A549 (cell line): Measurements from ENCODE around the gene KICS2. TPM values are rescaled to one million over a fixed set of nuclear protein-coding genes. Genes with fewer than 3 reads are reported as not detected.
A peak's percentile ranks its signal among the peaks of the same experiment; 100 is the strongest.

Source experiments
- ATAC-seq, 2 experiments: fragments of 200-7000 bp in 1 of 2; fragments of >200 bp in 1 of 2; cut with Nextera tagmentation in 1 of 2; cut with Tn5 transposase in 1 of 2; 3 replicates each; pipeline versions ENCODE4 v1.8.0 to v1.9.1; 2018 to 2020; ENCODE audit warnings: mild to moderate bottlenecking in 1 of 2, moderate library complexity in 1 of 2
- CTCF ChIA-PET: fragments of 300-600 bp; sonication (Branson Sonifier 250); formaldehyde crosslinking; extraction: SDS; loops from one replicate; lab custom pipeline; 2021; ENCODE audit warnings: antibody characterized with exemption, inconsistent platforms; lab: Yijun Ruan, JAX
- POLR2A ChIA-PET: fragments of 350-600 bp; formaldehyde crosslinking; extraction: SDS; loops from one replicate; lab custom pipeline; 2021; ENCODE audit warnings: antibody characterized with exemption, inconsistent platforms; lab: Yijun Ruan, JAX
- DNase-seq, 2 experiments: peaks; one replicate each; pipeline versions ENCODE4 v3.0.0 to v3.0.0-alpha.2; 2011 to 2016; ENCODE audit warnings: low read depth in 1 of 2, low spot score in 1 of 2
- FAIRE-seq: peaks from 2 replicates; lab custom pipeline; 2011; peaks lifted over from hg19 to GRCh38; lab: Jason Lieb, UNC
- H3K27ac ChIP-seq, 2 experiments: fragments of >200 bp; sonication (Bioruptor Twin); formaldehyde crosslinking; 3 replicates each; pipeline ENCODE4 v1.5.1; 2016 to 2017
- H3K4me1 ChIP-seq: fragments of >200 bp; sonication (Bioruptor Twin); formaldehyde crosslinking; 3 replicates; pipeline ENCODE4 v1.6.1; 2016
- H3K4me2 ChIP-seq: fragments of >200 bp; sonication (Bioruptor Twin); formaldehyde crosslinking; 3 replicates; pipeline ENCODE4 v1.6.1; 2016
- H3K4me3 ChIP-seq: fragments of >200 bp; sonication (Bioruptor Twin); formaldehyde crosslinking; 3 replicates; pipeline ENCODE4 v1.5.1; 2016
- H3K9me3 ChIP-seq: fragments of >200 bp; sonication (Bioruptor Twin); formaldehyde crosslinking; 3 replicates; pipeline ENCODE4 v1.6.1; 2016
- BHLHE40 ChIP-seq: IDR thresholded peaks from 2 replicates; pipeline ENCODE4 v1.6.1; 2012; ENCODE audit warnings: low read depth, low read length, inconsistent platforms
- CEBPB ChIP-seq, 2 experiments: fragments of >200 bp in 1 of 2; sonication (Bioruptor Twin) in 1 of 2; formaldehyde crosslinking in 1 of 2; IDR thresholded peaks; 2 replicates each; pipeline ENCODE4 v1.6.1; 2012 to 2016
- EHF ChIP-seq: fragments of 250-450 bp; sonication (Bioruptor Pico); IDR thresholded peaks from 2 replicates; pipeline ENCODE4 v1.5.0; 2020; ENCODE audit warnings: mild to moderate bottlenecking
- EP300 ChIP-seq, 2 experiments: fragments of >200 bp; sonication (Bioruptor Twin); formaldehyde crosslinking; IDR thresholded peaks; 2 replicates in 1 of 2; 3 replicates in 1 of 2; pipeline ENCODE4 v1.6.1; 2016 to 2017
- ESRRA ChIP-seq: fragments of 150-350 bp; IDR thresholded peaks from 2 replicates; pipeline ENCODE4 v1.6.1; 2014; ENCODE audit warnings: mild to moderate bottlenecking, low read length, borderline replicate concordance
- FOSB ChIP-seq: fragments of 250-450 bp; sonication (Bioruptor Pico); IDR thresholded peaks from 2 replicates; pipeline ENCODE4 v1.5.0; 2020; ENCODE audit warnings: mild to moderate bottlenecking, moderate library complexity
- FOSL2 ChIP-seq, 2 experiments: fragments of 450-650 bp in 1 of 2; fragments of >200 bp in 1 of 2; sonication (Bioruptor Twin) in 1 of 2; formaldehyde crosslinking; IDR thresholded peaks; 2 replicates each; pipeline versions ENCODE4 v1.5.0 to v1.6.1; 2016 to 2020; ENCODE audit warnings: mild to moderate bottlenecking in 1 of 2, moderate library complexity in 1 of 2
- FOXS1 ChIP-seq: fragments of 250-450 bp; sonication (Bioruptor Pico); IDR thresholded peaks from 2 replicates; pipeline ENCODE4 v1.5.0; 2020; ENCODE audit warnings: mild to moderate bottlenecking, moderate library complexity
- GATA3 ChIP-seq: IDR thresholded peaks from 2 replicates; pipeline ENCODE4 v1.6.1; 2012; ENCODE audit warnings: borderline replicate concordance
- HEYL ChIP-seq: fragments of 250-450 bp; sonication (Bioruptor Pico); IDR thresholded peaks from 2 replicates; pipeline ENCODE4 v1.8.0; 2021; ENCODE audit warnings: mild to moderate bottlenecking, moderate library complexity
- HOXA7 ChIP-seq: fragments of 250-450 bp; sonication (Bioruptor Pico); IDR thresholded peaks from 2 replicates; pipeline ENCODE4 v1.5.0; 2020; ENCODE audit warnings: mild to moderate bottlenecking, moderate library complexity
- HOXB13 ChIP-seq: fragments of 250-450 bp; sonication (Bioruptor Pico); IDR thresholded peaks from 2 replicates; pipeline ENCODE4 v1.5.0; 2020; ENCODE audit warnings: low read depth, mild to moderate bottlenecking, moderate library complexity
- JUN ChIP-seq, 2 experiments: fragments of >200 bp; sonication (Bioruptor Twin); formaldehyde crosslinking; IDR thresholded peaks; 2 replicates in 1 of 2; 3 replicates in 1 of 2; pipeline ENCODE4 v1.6.1; 2016 to 2017
- JUNB ChIP-seq: fragments of >200 bp; sonication (Bioruptor Twin); formaldehyde crosslinking; IDR thresholded peaks from 2 replicates; pipeline ENCODE4 v1.6.1; 2016
- KDM5A ChIP-seq: fragments of 200-600 bp; sonication (generic); IDR thresholded peaks from 2 replicates; pipeline ENCODE4 v1.6.1; 2016; ENCODE audit warnings: antibody characterized with exemption, mild to moderate bottlenecking
- MAFK ChIP-seq: fragments of 450-650 bp; IDR thresholded peaks from 2 replicates; pipeline ENCODE4 v1.6.1; 2014; ENCODE audit not compliant: partially characterized antibody
- NFE2L2 ChIP-seq: fragments of 150-350 bp; conservative IDR thresholded peaks from 2 replicates; pipeline ENCODE4 v1.6.1; 2014; ENCODE audit warnings: low read length
- RAD21 ChIP-seq, 2 experiments: fragments of >200 bp in 1 of 2; sonication (Bioruptor Twin) in 1 of 2; formaldehyde crosslinking in 1 of 2; IDR thresholded peaks in 1 of 2; conservative IDR thresholded peaks in 1 of 2; 2 replicates in 1 of 2; 3 replicates in 1 of 2; pipeline ENCODE4 v1.6.1; 2012 to 2018; ENCODE audit warnings: inconsistent platforms in 1 of 2
- RCOR1 ChIP-seq: fragments of 150-350 bp; IDR thresholded peaks from 2 replicates; pipeline ENCODE4 v1.6.1; 2014; ENCODE audit warnings: antibody characterized with exemption, low read length, low read depth
- RFX5 ChIP-seq: fragments of 450-650 bp; IDR thresholded peaks from 2 replicates; pipeline ENCODE4 v1.7.1; 2014; ENCODE audit warnings: antibody characterized with exemption, mild to moderate bottlenecking, moderate library complexity
- SMC3 ChIP-seq: fragments of >200 bp; sonication (Bioruptor Twin); formaldehyde crosslinking; IDR thresholded peaks from 3 replicates; pipeline ENCODE4 v1.6.1; 2018; ENCODE audit warnings: inconsistent platforms
- ZNF302 ChIP-seq: fragments of 250-450 bp; sonication (Bioruptor Pico); IDR thresholded peaks from 2 replicates; pipeline ENCODE4 v1.9.0; 2021; ENCODE audit warnings: inconsistent platforms, mild to moderate bottlenecking, moderate library complexity
- WGBS: methylation state at CpG from one replicate; pipeline ENCODE4 v1.1.6; 2017; ENCODE audit errors: missing lambda C conversion rate; 5-methylcytosine and 5-hydroxymethylcytosine counted together
- polyA plus RNA-seq, 4 experiments: library from polyadenylated mRNA; depleted of rRNA in 3 of 4; stranded (reverse); fragments of >200 nt; fragmentation: RNase III in 1 of 4; extraction: RNeasy Plus Mini Kit Qiagen cat#74134 plus additional on column Dnase treatment in 1 of 4; gene quantifications; 2 replicates in 3 of 4; 3 replicates in 1 of 4; pipeline ENCODE4 v1.2.3, GENCODE V29; 2011 to 2017
- TF ChIP-seq, protein P1 (sequence below): IDR thresholded peaks from 2 replicates; pipeline ENCODE4 v1.6.1; 2012
- TF ChIP-seq, protein P2 (sequence below): fragments of >200 bp; sonication (Bioruptor Twin); formaldehyde crosslinking; IDR thresholded peaks from 3 replicates; pipeline ENCODE4 v1.5.1; 2016

Gene KICS2
- polyA plus RNA-seq, 2 of the 4 experiments (the other 2 are of a cell fraction) = 9.1 to 21.4 TPM

DNA sequence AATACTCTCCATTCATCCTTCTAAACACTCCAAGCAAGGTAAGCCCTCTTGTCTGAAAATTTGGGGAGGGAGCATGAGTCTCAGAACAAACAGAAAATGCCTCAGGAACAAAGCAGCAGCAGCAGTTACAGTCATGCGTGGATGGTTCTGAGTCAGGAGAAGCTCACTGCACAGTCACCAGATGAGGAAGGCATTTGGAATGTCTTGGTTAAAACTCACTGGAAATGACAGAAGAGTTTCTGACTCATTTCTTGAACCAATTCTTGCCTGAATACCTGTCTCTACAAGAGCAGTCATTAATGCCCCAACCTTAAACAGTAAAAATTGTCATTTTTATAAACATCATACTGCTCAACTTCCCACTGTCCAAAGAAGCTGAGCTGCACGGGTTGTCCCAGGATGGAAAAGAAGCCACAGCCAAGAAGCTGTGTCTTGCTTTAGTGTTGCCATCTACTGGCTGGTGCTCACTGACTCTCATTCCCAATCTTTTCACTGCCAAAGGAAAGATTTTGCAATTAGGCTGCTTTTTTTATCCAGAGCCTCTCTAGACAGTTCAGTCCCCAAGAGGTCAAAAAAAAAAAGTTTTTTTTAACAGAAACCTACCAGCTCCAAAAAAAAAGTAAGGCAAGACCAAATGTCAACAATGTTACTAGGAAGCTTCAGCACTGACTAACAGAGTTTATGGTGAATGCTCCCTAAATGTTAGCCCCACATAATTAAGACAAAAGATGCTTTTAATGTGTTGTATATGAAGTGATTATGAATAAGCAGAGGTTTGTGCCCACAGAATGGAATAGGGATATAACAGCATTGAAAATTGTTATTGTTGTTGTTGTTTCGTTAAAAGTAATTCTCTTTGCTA, 40.4 kb downstream of the KICS2 start:
- Histone ChIP-seq H3K4me2 (peak overlapping the region; percentile 85), H3K4me1 (peaks cover 38% of the 10 kb centered on the region), H3K9me3 (no peaks in the 10 kb centered on the region), H3K27ac (peak overlapping the region; percentile 79 to 87), H3K4me3 (0 out of 3 replicates have a peak overlapping the region, but pooled peaks have one; percentile 15)
- WGBS = 29% methylated on average over 3 of the region's 3 CpGs
- FAIRE-seq (peak; percentile 99), ATAC-seq (peak; percentile 97 to 98), DNase-seq (peak; percentile 69 to 90)
- ChIA-PET CTCF (interaction anchor here (0.6 to 5.9 kb wide), 28 partner anchors 9 to 1411 kb away, joined by 3 to 48 read pairs (median 3); partner anchors contain the start of genes KICS2 and SRGAP1), POLR2A (interaction anchor here (1.3 to 2.4 kb wide), 3 partner anchors 41 to 338 kb away, joined by 7 to 13 read pairs (median 9); partner anchors contain the start of genes KICS2 and SRGAP1)
- TF ChIP-seq, protein P1, sequence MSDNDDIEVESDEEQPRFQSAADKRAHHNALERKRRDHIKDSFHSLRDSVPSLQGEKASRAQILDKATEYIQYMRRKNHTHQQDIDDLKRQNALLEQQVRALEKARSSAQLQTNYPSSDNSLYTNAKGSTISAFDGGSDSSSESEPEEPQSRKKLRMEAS = peak; percentile 66; the same call in 1 of the 2 replicates
- TF ChIP-seq ESRRA (no peak), FOSL2 (IDR thresholded peaks at IDR 0.05) (peak; percentile 94), FOSL2 (CRISPR knock-in tag; IDR thresholded peaks at IDR 0.05) (peak; percentile 98), BHLHE40 (no peak), FOSB (CRISPR knock-in tag) (peak; percentile 24; the same call in 1 of the 2 replicates), ZNF302 (CRISPR knock-in tag) (no peak), RAD21 (conservative IDR thresholded peaks at IDR 0.05 in 1 of 2, IDR thresholded peaks at IDR 0.05 in 1 of 2) (peak; percentile 79 to 84), KDM5A (no peak), SMC3 (peak; percentile 80), MAFK (peak; percentile 11), JUNB (peak; percentile 93), CEBPB (IDR thresholded peaks at IDR 0.05) (peak; percentile 57 to 84), EP300 (IDR thresholded peaks at IDR 0.05) (peak; percentile 28 to 37; a peak in 1 of 5 replicates), GATA3 (peak; percentile 83; the same call in 1 of the 2 replicates), RFX5 (no peak), JUN (IDR thresholded peaks at IDR 0.05) (peak; percentile 72; a peak in 2 of 5 replicates)
- TF ChIP-seq, protein P2, sequence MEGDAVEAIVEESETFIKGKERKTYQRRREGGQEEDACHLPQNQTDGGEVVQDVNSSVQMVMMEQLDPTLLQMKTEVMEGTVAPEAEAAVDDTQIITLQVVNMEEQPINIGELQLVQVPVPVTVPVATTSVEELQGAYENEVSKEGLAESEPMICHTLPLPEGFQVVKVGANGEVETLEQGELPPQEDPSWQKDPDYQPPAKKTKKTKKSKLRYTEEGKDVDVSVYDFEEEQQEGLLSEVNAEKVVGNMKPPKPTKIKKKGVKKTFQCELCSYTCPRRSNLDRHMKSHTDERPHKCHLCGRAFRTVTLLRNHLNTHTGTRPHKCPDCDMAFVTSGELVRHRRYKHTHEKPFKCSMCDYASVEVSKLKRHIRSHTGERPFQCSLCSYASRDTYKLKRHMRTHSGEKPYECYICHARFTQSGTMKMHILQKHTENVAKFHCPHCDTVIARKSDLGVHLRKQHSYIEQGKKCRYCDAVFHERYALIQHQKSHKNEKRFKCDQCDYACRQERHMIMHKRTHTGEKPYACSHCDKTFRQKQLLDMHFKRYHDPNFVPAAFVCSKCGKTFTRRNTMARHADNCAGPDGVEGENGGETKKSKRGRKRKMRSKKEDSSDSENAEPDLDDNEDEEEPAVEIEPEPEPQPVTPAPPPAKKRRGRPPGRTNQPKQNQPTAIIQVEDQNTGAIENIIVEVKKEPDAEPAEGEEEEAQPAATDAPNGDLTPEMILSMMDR = peak; percentile 74
- TF ChIP-seq, all 56 proteins: peak for 12

DNA sequence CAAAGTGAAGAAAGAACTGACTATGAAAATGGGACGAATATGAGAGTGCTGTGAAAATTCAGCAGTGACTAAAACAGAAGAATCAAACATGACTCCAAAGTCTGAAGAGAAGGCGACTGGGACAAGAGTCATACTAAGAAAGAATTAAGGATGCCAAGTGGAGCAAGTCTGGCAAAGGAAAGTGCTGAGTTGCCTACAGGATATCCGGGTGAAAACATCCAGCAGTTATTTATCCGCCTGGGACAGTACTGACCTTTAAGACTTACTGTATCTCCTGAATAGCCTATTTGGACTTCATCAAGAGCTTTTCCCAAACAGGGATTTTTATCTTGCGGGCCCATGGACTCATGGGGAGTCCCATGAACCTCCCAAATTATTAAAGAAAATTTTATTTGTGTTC, 41.1 kb downstream of the KICS2 start:
- Histone ChIP-seq H3K27ac (peak overlapping the region; percentile 79 to 87), H3K9me3 (no peaks in the 10 kb centered on the region), H3K4me3 (0 out of 3 replicates have a peak overlapping the region, but pooled peaks have one; percentile 15), H3K4me2 (peak overlapping the region; percentile 85), H3K4me1 (peaks cover 33% of the 10 kb centered on the region)
- ChIA-PET CTCF (interaction anchor here (0.8 to 5.9 kb wide), 15 partner anchors 9 to 359 kb away, joined by 3 to 48 read pairs (median 4); partner anchors contain the start of gene SRGAP1), POLR2A (interaction anchor here (1.3 to 2.4 kb wide), 3 partner anchors 41 to 337 kb away, joined by 7 to 13 read pairs (median 9); partner anchors contain the start of genes KICS2 and SRGAP1)
- ATAC-seq (peak; percentile 58 to 73; a peak in 5 of 6 replicates), DNase-seq (peak in 1 of 2 experiments; percentile 70), FAIRE-seq (peak; percentile 65)
- 14% methylated on average over 5 of the region's 5 CpGs for WGBS
- TF ChIP-seq HOXB13 (CRISPR knock-in tag) = no peak
- TF ChIP-seq MAFK = peak; percentile 90

DNA sequence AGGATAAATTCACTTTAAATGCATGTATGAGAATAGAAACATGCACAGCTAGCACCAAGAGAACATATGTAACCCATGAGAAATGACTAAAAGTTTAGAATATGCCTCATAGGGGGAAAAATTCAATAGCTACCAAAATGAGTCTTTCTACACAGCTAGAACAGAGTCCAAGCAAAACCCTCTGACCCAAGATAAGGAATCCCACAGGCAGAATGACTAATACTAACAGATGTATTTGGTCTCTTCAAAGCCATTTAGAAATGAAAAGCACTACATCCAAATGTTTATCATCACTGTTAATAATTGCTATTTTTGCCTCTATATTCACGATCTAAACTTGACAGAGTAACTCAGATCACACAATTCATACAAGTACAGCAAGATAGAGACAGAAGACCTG, 44.0 kb downstream of the KICS2 start:
- no peak for FAIRE-seq
- 4% methylated on average over 1 of the region's 1 CpG for WGBS
- no peak for DNase-seq
- Histone ChIP-seq H3K4me1 (peaks cover 33% of the 10 kb centered on the region), H3K9me3 (no peaks in the 10 kb centered on the region)
- CTCF ChIA-PET = interaction anchor here (0.9 to 1.4 kb wide), 2 partner anchors 334 to 335 kb away, joined by 4 read pairs; partner anchors contain the start of gene SRGAP1
- TF ChIP-seq EHF (no peak), FOSL2 (IDR thresholded peaks at IDR 0.05) (no peak; the same call in 1 of the 2 replicates), FOSL2 (CRISPR knock-in tag; IDR thresholded peaks at IDR 0.05) (no peak), RFX5 (no peak), RCOR1 (no peak), HEYL (CRISPR knock-in tag) (no peak), FOXS1 (CRISPR knock-in tag) (no peak), ZNF302 (CRISPR knock-in tag) (no peak), NFE2L2 (no peak), HOXA7 (CRISPR knock-in tag) (no peak)
- TF ChIP-seq, all 56 proteins: peak for 0
- H3K4me3 ChIP-seq = no peak overlapping the region
- POLR2A ChIA-PET = no interaction called here
- ATAC-seq = no peak
- peak overlapping the region in 1 of 2 experiments; percentile 38; a peak in 3 of 6 replicates for H3K27ac ChIP-seq
- peak overlapping the region; percentile 37 for H3K4me2 ChIP-seq
